MM.1S (cell line): ENCODE results near the gene EID3.

Experiments used
- DNase-seq: peaks from one replicate; pipeline ENCODE4 v3.0.0-alpha.2; 2015
- H2AFZ ChIP-seq: fragments of 300-600 bp; sonication (generic); 2 replicates; pipeline ENCODE4 v1.6.0; 2016; ENCODE audit warnings: antibody characterized with exemption, low read length
- H3F3A ChIP-seq: fragments of 300-600 bp; sonication (generic); 2 replicates; pipeline ENCODE4 v1.6.1; 2016; ENCODE audit warnings: mild to moderate bottlenecking, antibody characterized with exemption, low read length, moderate library complexity, mixed read lengths; ENCODE audit not compliant: insufficient read depth
- H3K27ac ChIP-seq: fragments of 300-600 bp; sonication (generic); 2 replicates; pipeline ENCODE4 v1.5.1; 2016; ENCODE audit warnings: mild to moderate bottlenecking, low read length
- H3K27me3 ChIP-seq: fragments of 300-600 bp; sonication (generic); replicated peaks from 2 replicates; pipeline ENCODE4 v1.6.0; 2016; ENCODE audit warnings: low read length; ENCODE audit not compliant: insufficient read depth
- H3K36me3 ChIP-seq: fragments of 300-600 bp; sonication (generic); replicated peaks from 2 replicates; pipeline ENCODE4 v1.6.1; 2016; ENCODE audit warnings: mild to moderate bottlenecking, low read length, mixed read lengths; ENCODE audit not compliant: insufficient read depth
- H3K4me1 ChIP-seq: fragments of 300-600 bp; sonication (generic); 2 replicates; pipeline ENCODE4 v1.6.1; 2016; ENCODE audit warnings: low read length, mixed read lengths
- H3K4me2 ChIP-seq: fragments of 300-600 bp; sonication (generic); 2 replicates; pipeline ENCODE4 v1.6.0; 2016; ENCODE audit warnings: low read depth, low read length
- H3K4me3 ChIP-seq: fragments of 300-600 bp; sonication (generic); 2 replicates; pipeline ENCODE4 v1.5.1; 2016; ENCODE audit warnings: low read length, mixed read lengths
- H3K79me2 ChIP-seq: fragments of 300-600 bp; sonication (generic); 2 replicates; pipeline ENCODE4 v1.6.1; 2016; ENCODE audit warnings: mixed run types, low read length, mixed read lengths
- H3K9ac ChIP-seq: fragments of 300-600 bp; sonication (generic); 2 replicates; pipeline ENCODE4 v1.6.1; 2016; ENCODE audit warnings: low read length, mixed read lengths
- H3K9me2 ChIP-seq: fragments of 300-600 bp; sonication (generic); replicated peaks from 2 replicates; pipeline ENCODE4 v1.6.1; 2016; ENCODE audit warnings: mild to moderate bottlenecking, low read length, mixed read lengths; ENCODE audit not compliant: insufficient read depth
- H3K9me3 ChIP-seq: fragments of 300-600 bp; sonication (generic); replicated peaks from 2 replicates; pipeline ENCODE4 v1.6.1; 2016; ENCODE audit warnings: mild to moderate bottlenecking, low read length, mixed read lengths; ENCODE audit not compliant: insufficient read depth
- H4K20me1 ChIP-seq: fragments of 300-600 bp; sonication (generic); 2 replicates; pipeline ENCODE4 v1.6.1; 2016; ENCODE audit warnings: mild to moderate bottlenecking, low read length, moderate library complexity, mixed read lengths; ENCODE audit not compliant: insufficient read depth
- EZH2 ChIP-seq: fragments of 300-600 bp; sonication (generic); optimal IDR thresholded peaks from 2 replicates; pipeline ENCODE3; 2017; ENCODE audit warnings: low read depth, mild to moderate bottlenecking, antibody characterized with exemption, low read length, mixed read lengths
- EZH2phosphoT487 ChIP-seq: fragments of 300-600 bp; sonication (generic); IDR thresholded peaks from 2 replicates; pipeline ENCODE4 v1.6.1; 2018; ENCODE audit warnings: antibody characterized with exemption, low read length
- TF ChIP-seq, protein P1 (sequence below): fragments of 300-600 bp; sonication (generic); IDR thresholded peaks from 2 replicates; pipeline ENCODE4 v1.5.1; 2016; ENCODE audit warnings: antibody characterized with exemption, low read length, mixed read lengths

EID3 gene

GRCh38 chr12:104333692-104334255 lies 30.2 kb downstream of the EID3 start:
- H3K9me2 ChIP-seq: no peaks in the 10 kb centered on the region
- H3K27me3 ChIP-seq: no peaks in the 10 kb centered on the region
- H3K9ac ChIP-seq: no peak overlapping the region
- no peak overlapping the region for H2AFZ ChIP-seq
- TF ChIP-seq, protein P1, sequence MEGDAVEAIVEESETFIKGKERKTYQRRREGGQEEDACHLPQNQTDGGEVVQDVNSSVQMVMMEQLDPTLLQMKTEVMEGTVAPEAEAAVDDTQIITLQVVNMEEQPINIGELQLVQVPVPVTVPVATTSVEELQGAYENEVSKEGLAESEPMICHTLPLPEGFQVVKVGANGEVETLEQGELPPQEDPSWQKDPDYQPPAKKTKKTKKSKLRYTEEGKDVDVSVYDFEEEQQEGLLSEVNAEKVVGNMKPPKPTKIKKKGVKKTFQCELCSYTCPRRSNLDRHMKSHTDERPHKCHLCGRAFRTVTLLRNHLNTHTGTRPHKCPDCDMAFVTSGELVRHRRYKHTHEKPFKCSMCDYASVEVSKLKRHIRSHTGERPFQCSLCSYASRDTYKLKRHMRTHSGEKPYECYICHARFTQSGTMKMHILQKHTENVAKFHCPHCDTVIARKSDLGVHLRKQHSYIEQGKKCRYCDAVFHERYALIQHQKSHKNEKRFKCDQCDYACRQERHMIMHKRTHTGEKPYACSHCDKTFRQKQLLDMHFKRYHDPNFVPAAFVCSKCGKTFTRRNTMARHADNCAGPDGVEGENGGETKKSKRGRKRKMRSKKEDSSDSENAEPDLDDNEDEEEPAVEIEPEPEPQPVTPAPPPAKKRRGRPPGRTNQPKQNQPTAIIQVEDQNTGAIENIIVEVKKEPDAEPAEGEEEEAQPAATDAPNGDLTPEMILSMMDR: no peak
- no peak for TF ChIP-seq EZH2
- H3K9me3 ChIP-seq: no peaks in the 10 kb centered on the region
- H3K27ac ChIP-seq: no peak overlapping the region
- no peaks in the 10 kb centered on the region; the same call in 1 of the 2 replicates for H3K79me2 ChIP-seq
- H3K4me3 ChIP-seq: no peak overlapping the region
- no peak for DNase-seq
- H3K4me1 ChIP-seq: no peaks in the 10 kb centered on the region
- no peak overlapping the region for H3K4me2 ChIP-seq
- H4K20me1 ChIP-seq: 0 out of 2 replicates have a peak, but pooled peaks cover 3% of the 10 kb centered on the region
- no peaks in the 10 kb centered on the region for H3F3A ChIP-seq
- H3K36me3 ChIP-seq: peaks cover 4% of the 10 kb centered on the region; the same call in 1 of the 2 replicates

GRCh38 chr12:104334581-104334980 lies 31.0 kb downstream of the EID3 start:
- Histone ChIP-seq H3K36me3 (peaks cover 6% of the 10 kb centered on the region; the same call in 1 of the 2 replicates), H3K9me2 (no peaks in the 10 kb centered on the region), H3K4me3 (no peak overlapping the region), H3K4me1 (no peaks in the 10 kb centered on the region), H3K9me3 (no peaks in the 10 kb centered on the region), H3F3A (no peaks in the 10 kb centered on the region), H3K27me3 (no peaks in the 10 kb centered on the region), H4K20me1 (0 out of 2 replicates have a peak, but pooled peaks cover 3% of the 10 kb centered on the region), H2AFZ (no peak overlapping the region), H3K9ac (no peak overlapping the region), H3K4me2 (no peak overlapping the region), H3K27ac (no peak overlapping the region), H3K79me2 (no peaks in the 10 kb centered on the region; the same call in 1 of the 2 replicates)
- TF ChIP-seq EZH2phosphoT487 (no peak), EZH2 (no peak)
- TF ChIP-seq, protein P1: no peak
- no peak for DNase-seq

GRCh38 chr12:104336115-104336514 lies 32.6 kb downstream of the EID3 start:
- no peak overlapping the region for H3K27ac ChIP-seq

More at GRCh38 chr12:104336115-104336514, 32.6 kb downstream of the EID3 start:
- TF ChIP-seq, protein P1: no peak
- TF ChIP-seq EZH2phosphoT487: no peak
- no peak for TF ChIP-seq EZH2
- Histone ChIP-seq H3F3A (no peaks in the 10 kb centered on the region), H3K4me1 (no peaks in the 10 kb centered on the region), H3K4me3 (no peak overlapping the region), H3K4me2 (no peak overlapping the region), H3K27me3 (no peaks in the 10 kb centered on the region), H2AFZ (no peak overlapping the region), H3K9me2 (no peaks in the 10 kb centered on the region), H3K9ac (no peak overlapping the region), H3K79me2 (peaks cover 4% of the 10 kb centered on the region), H4K20me1 (0 out of 2 replicates have a peak, but pooled peaks cover 3% of the 10 kb centered on the region), H3K36me3 (peaks cover 17% of the 10 kb centered on the region; the same call in 1 of the 2 replicates), H3K9me3 (no peaks in the 10 kb centered on the region)
- no peak for DNase-seq
